Mesenchymal stem cell (in vitro differentiated cells and primary cell): ENCODE data around the gene ATP9B.

ENCODE experiments used
- DNase-seq: peaks from one replicate; pipeline ENCODE4 v3.0.0-alpha.2; 2013
- H2AFZ ChIP-seq: one replicate; pipeline ENCODE4 v1.6.1; 2013; ENCODE audit warnings: low read depth, mild to moderate bottlenecking, control low read depth, inconsistent platforms, low read length, moderate library complexity
- H2AK5ac ChIP-seq: 2 replicates; pipeline ENCODE4 v1.6.1; 2013; ENCODE audit warnings: low read length, moderate library complexity, mild to moderate bottlenecking, inconsistent platforms; ENCODE audit not compliant: severe bottlenecking
- H2BK120ac ChIP-seq: one replicate; pipeline ENCODE4 v1.6.1; 2013; ENCODE audit warnings: low read depth, mild to moderate bottlenecking, inconsistent platforms, low read length, moderate library complexity
- H2BK12ac ChIP-seq, 2 experiments: one replicate each; pipeline ENCODE4 v1.6.1; 2013; ENCODE audit warnings: inconsistent platforms in 2 of 2, low read length in 2 of 2, mild to moderate bottlenecking in 2 of 2, moderate library complexity in 2 of 2, control low read depth in 1 of 2
- H2BK15ac ChIP-seq: one replicate; pipeline ENCODE4 v1.6.1; 2013; ENCODE audit warnings: mild to moderate bottlenecking, low read depth, inconsistent platforms; ENCODE audit not compliant: poor library complexity, severe bottlenecking
- H2BK5ac ChIP-seq: 2 replicates; pipeline ENCODE4 v1.6.1; 2013; ENCODE audit warnings: low read depth, mild to moderate bottlenecking, low read length, control low read depth, inconsistent platforms; ENCODE audit not compliant: poor library complexity, severe bottlenecking
- H3K14ac ChIP-seq, 2 experiments: one replicate each; pipeline ENCODE4 v1.6.1; 2013; ENCODE audit warnings: inconsistent platforms in 2 of 2, low read length in 2 of 2, control low read depth in 1 of 2, mild to moderate bottlenecking in 1 of 2, moderate library complexity in 1 of 2
- H3K18ac ChIP-seq, 2 experiments: one replicate each; pipeline ENCODE4 v1.6.1; 2013; ENCODE audit warnings: inconsistent platforms in 2 of 2, low read length in 2 of 2, control low read depth in 1 of 2, low read depth in 1 of 2, mild to moderate bottlenecking in 1 of 2
- H3K23ac ChIP-seq, 2 experiments: one replicate each; pipeline ENCODE4 v1.6.1; 2013; ENCODE audit warnings: inconsistent platforms in 2 of 2, low read length in 2 of 2, mild to moderate bottlenecking in 2 of 2, moderate library complexity in 2 of 2, control low read depth in 1 of 2
- H3K27ac ChIP-seq: 2 replicates; pipeline ENCODE4 v1.5.1; 2013; ENCODE audit warnings: mild to moderate bottlenecking, moderate library complexity, low read length, control low read depth, inconsistent platforms; ENCODE audit not compliant: poor library complexity, severe bottlenecking
- H3K27me3 ChIP-seq, 2 experiments: 2 replicates each; pipeline versions ENCODE4 v1.6.1 to v1.7.0; 2013; ENCODE audit warnings: low read length in 2 of 2, mild to moderate bottlenecking in 2 of 2, moderate library complexity in 2 of 2, control low read depth in 1 of 2, inconsistent platforms in 1 of 2; ENCODE audit not compliant: control insufficient read depth in 1 of 2, insufficient read depth in 1 of 2
- H3K36me3 ChIP-seq, 2 experiments: 2 replicates each; pipeline versions ENCODE4 v1.6.1 to v1.7.0; 2013; ENCODE audit warnings: low read length in 2 of 2, control low read depth in 1 of 2, inconsistent platforms in 1 of 2, low read depth in 1 of 2, mild to moderate bottlenecking in 1 of 2; ENCODE audit not compliant: insufficient read depth in 2 of 2, control insufficient read depth in 1 of 2
- H3K4ac ChIP-seq, 2 experiments: one replicate each; pipeline ENCODE4 v1.6.1; 2013; ENCODE audit warnings: inconsistent platforms in 2 of 2, low read length in 2 of 2, mild to moderate bottlenecking in 2 of 2, moderate library complexity in 2 of 2, control low read depth in 1 of 2, low read depth in 1 of 2
- H3K4me1 ChIP-seq: 2 replicates; pipeline ENCODE4 v1.6.1; 2013; ENCODE audit warnings: low read depth, low read length, control low read depth; ENCODE audit not compliant: control insufficient read depth, insufficient read depth
- H3K4me2 ChIP-seq: 2 replicates; pipeline ENCODE4 v1.6.1; 2013; ENCODE audit warnings: low read length, mild to moderate bottlenecking, inconsistent platforms; ENCODE audit not compliant: poor library complexity, severe bottlenecking
- H3K4me3 ChIP-seq, 2 experiments: 2 replicates each; pipeline versions ENCODE4 v1.5.1 to v1.7.0; 2013; ENCODE audit warnings: low read length in 2 of 2, mild to moderate bottlenecking in 2 of 2, control low read depth in 1 of 2, low read depth in 1 of 2; ENCODE audit not compliant: insufficient read depth in 1 of 2
- H3K79me1 ChIP-seq: replicated peaks from 2 replicates; pipeline ENCODE4 v1.6.1; 2013; ENCODE audit warnings: mild to moderate bottlenecking, control low read depth, low read length, inconsistent platforms; ENCODE audit not compliant: poor library complexity, severe bottlenecking
- H3K9ac ChIP-seq: 2 replicates; pipeline ENCODE4 v1.7.0; 2013; ENCODE audit warnings: mild to moderate bottlenecking, low read length, moderate library complexity
- H3K9me3 ChIP-seq: 2 replicates; pipeline ENCODE4 v1.7.0; 2013; ENCODE audit warnings: mild to moderate bottlenecking, low read length; ENCODE audit not compliant: control insufficient read depth
- H4K8ac ChIP-seq: one replicate; pipeline ENCODE4 v1.6.1; 2013; ENCODE audit warnings: inconsistent platforms, mild to moderate bottlenecking, low read length, moderate library complexity
- H4K91ac ChIP-seq: one replicate; pipeline ENCODE4 v1.6.1; 2013; ENCODE audit warnings: mild to moderate bottlenecking, low read length, inconsistent platforms
- WGBS: methylation state at CpG from one replicate; pipeline ENCODE4 v1.1.7; 2013; ENCODE audit warnings: mixed read lengths; 5-methylcytosine and 5-hydroxymethylcytosine counted together

The ATP9B gene

GRCh38 chr18:79250301-79250981 is 181.2 kb downstream of the ATP9B start:
- H3K79me1 ChIP-seq = peaks cover 12% of the 10 kb centered on the region
- no peak overlapping the region for H2AK5ac ChIP-seq
- no peak overlapping the region for H3K4ac ChIP-seq
- H3K9ac ChIP-seq = no peak overlapping the region
- peaks cover 10% of the 10 kb centered on the region for H3K4me1 ChIP-seq
- H3K9me3 ChIP-seq = no peaks in the 10 kb centered on the region
- no peak overlapping the region for H2BK5ac ChIP-seq
- H3K18ac ChIP-seq = no peak overlapping the region
- WGBS = 92% methylated on average over 12 of the region's 12 CpGs
- H2AFZ ChIP-seq = no peak overlapping the region
- no peak overlapping the region for H3K4me3 ChIP-seq
- H2BK12ac ChIP-seq = no peak overlapping the region
- H3K23ac ChIP-seq = no peak overlapping the region
- H4K8ac ChIP-seq = no peak overlapping the region
- no peak overlapping the region for H2BK120ac ChIP-seq
- H3K14ac ChIP-seq = no peak overlapping the region
- peaks cover 14% of the 10 kb centered on the region in 2 experiments for H3K36me3 ChIP-seq
- no peak overlapping the region for H2BK15ac ChIP-seq
- H3K27me3 ChIP-seq = no peaks in the 10 kb centered on the region
- no peak overlapping the region for H3K4me2 ChIP-seq
- H3K27ac ChIP-seq = no peak overlapping the region
- H4K91ac ChIP-seq = no peak overlapping the region
- DNase-seq = no peak

- Histone ChIP-seq H3K4me3 (no peak overlapping the region), H3K36me3 (peaks cover 11 to 18% of the 10 kb centered on the region in 2 experiments), H4K91ac (no peak overlapping the region), H2AFZ (no peak overlapping the region), H2BK12ac (no peak overlapping the region), H4K8ac (no peak overlapping the region), H3K27me3 (no peaks in the 10 kb centered on the region), H2BK5ac (no peak overlapping the region), H3K9ac (no peak overlapping the region), H3K18ac (no peak overlapping the region), H2BK120ac (no peak overlapping the region), H3K9me3 (no peaks in the 10 kb centered on the region), H3K4ac (no peak overlapping the region), H3K4me1 (peaks cover 10% of the 10 kb centered on the region), H3K27ac (no peak overlapping the region), H3K79me1 (peaks cover 8% of the 10 kb centered on the region), H3K23ac (no peak overlapping the region), H2AK5ac (no peak overlapping the region), H3K4me2 (no peak overlapping the region), H3K14ac (no peak overlapping the region), H2BK15ac (no peak overlapping the region)
- 89% methylated on average over 9 of the region's 9 CpGs for WGBS
- no peak for DNase-seq
Measured at GRCh38 chr18:79251021-79251420, 181.8 kb downstream of the ATP9B start.

- no peak overlapping the region for H2BK12ac ChIP-seq
- H2BK5ac ChIP-seq = no peak overlapping the region
- no peak overlapping the region for H3K14ac ChIP-seq
- H3K4ac ChIP-seq = no peak overlapping the region
- WGBS = 96% methylated on average over 16 of the region's 20 CpGs
- no peak overlapping the region for H2AK5ac ChIP-seq
- H2BK120ac ChIP-seq = no peak overlapping the region
- H2AFZ ChIP-seq = no peak overlapping the region
- DNase-seq = no peak
- no peaks in the 10 kb centered on the region for H3K27me3 ChIP-seq
- H3K4me3 ChIP-seq = no peak overlapping the region
- no peak overlapping the region for H3K27ac ChIP-seq
- H3K9me3 ChIP-seq = no peaks in the 10 kb centered on the region
- no peak overlapping the region for H3K9ac ChIP-seq
- H3K79me1 ChIP-seq = peaks cover 5% of the 10 kb centered on the region
- H3K18ac ChIP-seq = no peak overlapping the region
- H3K4me2 ChIP-seq = no peak overlapping the region
- H4K8ac ChIP-seq = no peak overlapping the region
- H2BK15ac ChIP-seq = no peak overlapping the region
- peaks cover 11 to 24% of the 10 kb centered on the region in 2 experiments for H3K36me3 ChIP-seq
- H4K91ac ChIP-seq = no peak overlapping the region
- peaks cover 8% of the 10 kb centered on the region for H3K4me1 ChIP-seq
- no peak overlapping the region for H3K23ac ChIP-seq
Measured at GRCh38 chr18:79252904-79253633, 183.9 kb downstream of the ATP9B start.

- no peaks in the 10 kb centered on the region for H3K9me3 ChIP-seq
- no peak overlapping the region for H3K27ac ChIP-seq
- WGBS = 74% methylated on average over 4 of the region's 6 CpGs
- H3K4ac ChIP-seq = no peak overlapping the region
- H4K91ac ChIP-seq = no peak overlapping the region
- H3K18ac ChIP-seq = no peak overlapping the region
- H3K23ac ChIP-seq = no peak overlapping the region
- H2AK5ac ChIP-seq = no peak overlapping the region
- peaks cover 15 to 30% of the 10 kb centered on the region in 2 experiments for H3K36me3 ChIP-seq
- H3K4me1 ChIP-seq = peaks cover 4% of the 10 kb centered on the region
- no peak overlapping the region for H4K8ac ChIP-seq
- no peak overlapping the region for H2BK15ac ChIP-seq
- H2AFZ ChIP-seq = no peak overlapping the region
- H2BK12ac ChIP-seq = no peak overlapping the region
- H2BK120ac ChIP-seq = no peak overlapping the region
- H3K79me1 ChIP-seq = no peaks in the 10 kb centered on the region
- no peak overlapping the region for H3K4me3 ChIP-seq
- no peak overlapping the region for H3K14ac ChIP-seq
- H3K27me3 ChIP-seq = no peaks in the 10 kb centered on the region
- H3K4me2 ChIP-seq = no peak overlapping the region
- H3K9ac ChIP-seq = no peak overlapping the region
- H2BK5ac ChIP-seq = no peak overlapping the region
- no peak for DNase-seq
Measured at GRCh38 chr18:79257480-79257879, 188.3 kb downstream of the ATP9B start.
